ENCODE results near the gene FADS3. TPM values are rescaled to one million over a fixed set of nuclear protein-coding genes. Genes with fewer than 3 reads are reported as not detected.

FADS3 gene
- total and polyA plus RNA-seq, 9 of the 15 experiments (the other 6 are each of a cell fraction or from before 2014, with no cell fraction given): 0.97 to 148 (median 92.7) TPM

- ChIA-PET CTCF (ENCODE audit: low intra/inter-chr PET ratio) (no interaction called here), POLR2A (interaction anchor here (0.8 to 1.4 kb wide), 4 partner anchors 9 to 253 kb away, joined by 3 to 4 read pairs (median 3); no protein-coding TSS in a partner anchor)
- Histone ChIP-seq H3K4me1 (replicated peaks in 1 of 2; ENCODE audit: control insufficient read depth in 2 of 2, insufficient read depth in 2 of 2, low read length in 2 of 2) (peaks cover 5 to 49% of the 10 kb centered on the region in 2 experiments; a peak in 4 of 5 replicates), H3K4me2 (ENCODE audit: insufficient read depth, low read length) (no peak overlapping the region), H3K9me1 (ENCODE audit: control insufficient read depth, insufficient read depth, low read length) (no peaks in the 10 kb centered on the region), H4K20me1 (replicated peaks; ENCODE audit: control insufficient read depth, insufficient read depth, low read length) (no peaks in the 10 kb centered on the region), H3K4me3 (no peak overlapping the region), H2AFZ (ENCODE audit: low read depth, low read length) (no peak overlapping the region), H3K79me2 (ENCODE audit: control insufficient read depth, insufficient read depth, low read length) (no peaks in the 10 kb centered on the region; the same call in 1 of the 3 replicates), H3K9ac (ENCODE audit: insufficient read depth in 1 of 2, low read depth in 2 of 2, low read length in 2 of 2) (peak overlapping the region in 1 of 2 experiments; percentile 35; a peak in 2 of 4 replicates), H3K9me3 (replicated peaks; ENCODE audit: control insufficient read depth, insufficient read depth, low read depth, low read length) (no peaks in the 10 kb centered on the region), H3K27me3 (ENCODE audit: control insufficient read depth in 2 of 2, insufficient read depth in 2 of 2, low read length in 2 of 2) (no peaks in the 10 kb centered on the region), H3K27ac (ENCODE audit: extremely low read depth, low read depth, low read length) (no peak overlapping the region), H3K36me3 (ENCODE audit: control insufficient read depth, insufficient read depth, low read length) (peaks cover 26% of the 10 kb centered on the region; the same call in 2 of the 3 replicates)
- intact Hi-C loops (cut with micrococcal nuclease): no loop called here
- ATAC-seq (no peak), FAIRE-seq (no peak), DNase-seq (ENCODE audit: extremely low read depth in 1 of 4, low spot score in 3 of 4) (no peak)
- in situ Hi-C loops (cut with MboI): no loop called here
- no TSS peak for BruUV-seq (replicated peaks)
- 73% methylated on average over 4 of the region's 7 CpGs for WGBS (ENCODE audit: insufficient coverage, low coverage, missing lambda C conversion rate)
- no peak for TF ChIP-seq ZNF12 (CRISPR knock-in tag; IDR thresholded peaks at IDR 0.05)
- TF ChIP-seq TAF15 (IDR thresholded peaks at IDR 0.05; ENCODE audit: low read depth, low read length): no peak
- TF ChIP-seq MAFG (tag; conservative IDR thresholded peaks at IDR 0.05): no peak
- no peak for TF ChIP-seq ZEB2 (IDR thresholded peaks at IDR 0.05)
- TF ChIP-seq ZNF407 (IDR thresholded peaks at IDR 0.05; ENCODE audit: low read depth): no peak
- no peak for TF ChIP-seq ZNF143 (CRISPR knock-in tag; IDR thresholded peaks at IDR 0.05)
- TF ChIP-seq LCOR (CRISPR knock-in tag; IDR thresholded peaks at IDR 0.05): no peak
- no peak for TF ChIP-seq ARNT (IDR thresholded peaks at IDR 0.05)
- no peak for TF ChIP-seq PHF20 (IDR thresholded peaks at IDR 0.05; ENCODE audit: partially characterized antibody)
- TF ChIP-seq KLF1 (tag; IDR thresholded peaks at IDR 0.05): no peak
- no peak for TF ChIP-seq ARID3B (CRISPR knock-in tag; IDR thresholded peaks at IDR 0.05; ENCODE audit: borderline replicate concordance)
- no peak for TF ChIP-seq FOXA1 (IDR thresholded peaks at IDR 0.05; ENCODE audit: borderline replicate concordance)
- TF ChIP-seq CEBPG (CRISPR knock-in tag; IDR thresholded peaks at IDR 0.05): no peak
- no peak for TF ChIP-seq CEBPG (tag; conservative IDR thresholded peaks at IDR 0.05 in 1 of 2, IDR thresholded peaks at IDR 0.05 in 1 of 2)
- no peak for TF ChIP-seq ZNF239 (CRISPR knock-in tag; IDR thresholded peaks at IDR 0.05)
- TF ChIP-seq PHF21A (IDR thresholded peaks at IDR 0.05; ENCODE audit: borderline replicate concordance, low read depth): no peak
Observed at GRCh38 chr11:61879152-61879551, 12.2 kb downstream of the FADS3 start.

Measured in K562 (cell line).